NCI-H748 (cell line): ENCODE results near the gene CRELD2.

Experiments
- DNase-seq: peaks from one replicate; lab custom pipeline; 2025; ENCODE audit not compliant: unreplicated experiment; lab: John Stamatoyannopoulos, UW

The CRELD2 gene

GRCh38 chr22:49966041-49966773 is 47.8 kb downstream of the CRELD2 start:
- DNase-seq: no peak

GRCh38 chr22:49966774-49967705 is 48.6 kb downstream of the CRELD2 start:
- no peak for DNase-seq

GRCh38 chr22:49967706-49968208 is 49.3 kb downstream of the CRELD2 start:
- DNase-seq: no peak

- no peak for DNase-seq
Measured at GRCh38 chr22:49968313-49968830, 49.9 kb downstream of the CRELD2 start.

- no peak for DNase-seq
Measured at GRCh38 chr22:49968831-49969661, 50.6 kb downstream of the CRELD2 start.

GRCh38 chr22:49969751-49970527 is 51.5 kb downstream of the CRELD2 start:
- no peak for DNase-seq

GRCh38 chr22:49970528-49971231 is 52.2 kb downstream of the CRELD2 start:
- peak; percentile 64 for DNase-seq

- peak; percentile 25 for DNase-seq
Measured at GRCh38 chr22:49971232-49972162, 53.1 kb downstream of the CRELD2 start.

- DNase-seq: no peak
Measured at GRCh38 chr22:49972163-49973017, 54.0 kb downstream of the CRELD2 start.

- no peak for DNase-seq
Measured at GRCh38 chr22:49973018-49973961, 54.9 kb downstream of the CRELD2 start.

GRCh38 chr22:49975543-49976389 is 57.3 kb downstream of the CRELD2 start:
- DNase-seq: no peak

GRCh38 chr22:49976439-49977175 is 58.2 kb downstream of the CRELD2 start:
- no peak for DNase-seq
